GM19467 (cell line): Measurements from ENCODE around the gene MAP2K5.
"Not testable (repeated sequence)": the region's sequence is repeated elsewhere in the genome, so short reads cannot be mapped to it uniquely, and the experiment has no call there.

ENCODE experiments used
- ATAC-seq: cut with Tn5 transposase; IDR thresholded peaks from one replicate; pipeline ENCODE4 v1.9.1; 2021; ENCODE audit warnings: mild to moderate bottlenecking, moderate library complexity; ENCODE audit not compliant: unreplicated experiment

Gene MAP2K5

DNA sequence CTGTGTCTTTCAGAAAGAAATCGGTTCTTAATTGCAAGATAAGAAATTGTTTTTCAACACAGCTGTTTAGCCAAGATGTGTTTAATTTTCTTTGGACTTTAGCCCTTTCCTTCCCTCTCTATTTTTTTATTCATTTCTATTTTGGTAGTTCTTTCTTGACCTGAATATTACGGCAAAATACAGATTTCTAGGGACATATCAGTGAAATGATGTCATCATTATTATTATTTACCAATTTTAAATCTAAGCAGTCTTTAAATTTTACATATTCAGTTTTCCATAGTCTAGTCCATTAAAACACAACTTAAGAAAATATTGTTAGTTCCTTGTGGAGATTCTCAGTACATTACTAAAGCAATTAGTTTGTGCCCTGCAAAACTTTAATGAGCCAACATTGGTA is 104.3 kb downstream of the MAP2K5 start:
- no peak for ATAC-seq

GRCh38 chr15:67652586-67652985 is 110.1 kb downstream of the MAP2K5 start:
- no peak for ATAC-seq

GRCh38 chr15:67660446-67660845 is 117.9 kb downstream of the MAP2K5 start:
- ATAC-seq, result no peak

DNA sequence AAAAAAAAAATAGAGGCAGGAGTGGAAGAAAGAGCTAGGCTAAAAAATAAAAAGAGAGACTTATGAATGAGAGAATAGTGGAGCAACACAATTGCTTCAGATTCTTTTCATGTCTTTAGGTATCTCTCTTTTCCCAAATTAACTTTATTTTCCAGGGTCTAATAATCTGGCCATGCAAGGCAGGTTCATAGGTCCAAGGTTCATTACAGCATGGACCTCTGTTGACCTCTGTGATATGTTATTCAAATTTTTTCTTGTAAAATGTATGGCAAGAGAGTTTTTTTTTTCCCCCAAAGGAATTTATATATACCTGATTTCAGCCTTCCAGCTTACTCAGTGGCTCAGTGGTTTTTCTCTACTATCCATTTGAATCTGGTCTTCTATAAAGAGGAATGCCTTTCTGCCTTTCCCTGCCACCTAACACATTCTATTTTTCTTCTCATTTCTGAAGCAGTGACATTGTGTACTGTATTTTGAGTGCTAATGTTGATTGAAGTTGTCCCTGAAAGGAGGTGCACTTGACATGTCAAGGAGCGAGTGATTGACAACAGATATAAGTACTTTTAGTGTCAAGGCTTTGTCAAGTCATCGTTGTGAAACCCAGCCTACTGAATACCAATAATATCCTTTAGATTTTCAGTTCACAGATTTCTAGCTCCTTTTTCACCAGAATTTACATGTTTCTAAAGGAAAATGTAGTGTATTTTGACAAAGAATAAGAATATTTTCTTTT is 118.5 kb downstream of the MAP2K5 start:
- no peak for ATAC-seq

DNA sequence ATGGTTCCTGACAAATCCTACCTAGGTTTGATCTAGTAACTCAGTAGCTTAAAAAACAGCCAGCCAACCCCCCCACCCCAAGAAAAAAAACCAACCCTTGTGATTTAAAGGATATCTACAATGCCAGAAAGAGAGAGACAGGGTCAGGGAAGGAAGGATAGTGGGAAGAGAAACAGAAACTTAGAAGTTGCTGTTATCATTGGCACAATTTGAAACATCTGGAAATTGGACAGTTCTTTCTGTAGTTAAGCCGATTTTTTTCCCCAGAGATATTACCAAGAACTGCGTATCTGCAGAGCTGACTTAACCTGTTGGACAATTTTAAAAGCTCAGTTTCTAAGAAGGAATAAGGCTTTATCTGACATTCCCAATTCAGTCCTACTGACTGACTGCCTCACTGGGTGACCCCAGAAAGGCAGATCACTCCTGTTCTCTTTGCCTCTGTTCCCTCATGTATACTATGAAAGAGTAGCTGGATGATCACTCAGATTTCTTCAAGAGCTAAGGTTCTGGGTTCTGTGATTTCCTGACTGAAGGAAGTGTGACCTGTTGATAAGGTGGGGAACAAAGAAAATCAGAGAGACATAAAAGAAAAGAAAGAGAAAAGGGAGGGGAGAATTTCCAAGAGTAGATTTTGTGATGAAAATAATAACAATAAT is 128.3 kb downstream of the MAP2K5 start:
- ATAC-seq, result no peak

- not testable (repeated sequence) for ATAC-seq
Measured at GRCh38 chr15:67672834-67673233, 130.3 kb downstream of the MAP2K5 start.

GRCh38 chr15:67674983-67675382 is 132.5 kb downstream of the MAP2K5 start:
- ATAC-seq, result no peak

DNA sequence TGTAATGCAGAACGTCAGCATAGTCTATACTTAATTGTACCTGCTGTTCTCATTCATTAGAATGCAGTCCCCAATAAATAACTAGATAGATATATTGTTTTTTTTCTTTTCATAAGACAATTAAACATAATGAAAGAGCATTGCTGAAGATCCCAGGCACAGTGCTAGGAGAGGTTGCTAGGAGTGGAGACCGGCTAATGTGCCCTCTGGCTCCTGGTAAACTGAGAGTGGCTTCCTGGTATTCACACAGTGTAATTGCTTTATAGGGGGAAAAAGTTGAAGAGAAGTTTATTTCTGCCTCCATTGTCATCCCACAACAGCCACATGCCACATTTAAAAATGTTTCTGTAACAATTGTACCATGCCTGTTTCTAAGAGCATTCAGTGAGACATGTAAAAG is 135.6 kb downstream of the MAP2K5 start:
- no peak for ATAC-seq

DNA sequence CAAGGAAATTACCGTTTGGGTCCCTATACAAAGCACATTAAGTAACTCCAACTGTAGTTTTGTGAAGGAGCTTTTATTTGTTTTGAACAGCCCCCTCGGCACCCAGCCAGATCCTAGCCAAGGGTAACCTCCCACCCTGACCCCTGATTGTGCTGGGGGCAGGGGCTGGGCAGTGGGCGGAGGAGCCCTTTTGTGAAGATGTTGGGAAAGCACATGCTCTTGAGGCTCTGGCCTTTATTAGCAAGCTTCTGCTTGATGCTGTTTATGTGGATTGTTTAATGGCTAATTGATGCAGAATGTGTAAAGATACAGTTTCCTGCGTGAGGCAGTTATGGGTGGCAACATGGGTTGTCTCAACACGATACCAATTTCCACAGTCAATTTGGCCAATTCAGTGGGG is 136.5 kb downstream of the MAP2K5 start:
- ATAC-seq, result no peak

DNA sequence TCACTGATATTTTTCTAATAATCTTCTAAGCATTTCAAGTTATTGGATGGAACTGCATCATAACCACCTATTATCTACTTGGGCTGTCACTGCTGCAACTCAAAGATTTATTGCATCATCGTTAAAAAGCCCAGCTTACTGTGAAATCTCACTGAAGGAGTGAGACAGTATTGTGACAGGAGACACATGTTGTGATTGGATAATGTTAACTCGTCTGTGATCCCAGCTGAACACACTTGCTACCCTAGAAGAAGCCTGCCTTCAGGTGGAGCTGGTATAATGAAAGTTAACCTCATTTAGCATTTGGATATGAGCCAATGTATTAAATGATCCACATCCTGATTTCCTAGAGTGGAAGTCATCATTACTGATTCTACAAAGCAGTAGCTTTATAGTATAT is 138.1 kb downstream of the MAP2K5 start:
- ATAC-seq, result no peak

DNA sequence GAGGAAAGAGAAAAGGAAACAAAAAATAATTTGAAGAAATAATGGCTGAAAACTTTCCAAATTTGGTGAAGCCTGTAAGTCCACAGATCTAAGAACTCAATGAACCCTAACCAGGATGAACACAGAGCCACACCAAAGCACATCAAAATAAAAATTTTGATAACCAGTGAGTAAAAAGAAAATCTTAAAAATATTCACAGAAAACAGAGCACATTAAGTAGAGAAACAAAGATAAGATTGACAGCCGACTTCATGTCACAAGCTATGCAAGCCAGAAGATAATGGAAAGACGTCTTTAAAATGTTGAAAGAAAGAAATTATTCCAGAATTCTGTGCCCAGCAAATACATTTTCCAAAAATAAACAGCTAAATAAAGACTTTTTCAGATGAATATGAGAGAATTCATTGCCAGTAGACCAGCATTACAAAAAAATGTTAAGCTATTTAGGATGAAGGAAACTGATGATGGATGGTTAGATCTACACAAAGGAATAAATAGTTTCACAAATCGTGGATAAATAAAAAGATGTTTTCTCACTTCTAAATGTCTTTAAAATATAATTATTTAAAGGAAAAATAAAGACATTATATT is 142.6 kb downstream of the MAP2K5 start:
- ATAC-seq, result no peak

DNA sequence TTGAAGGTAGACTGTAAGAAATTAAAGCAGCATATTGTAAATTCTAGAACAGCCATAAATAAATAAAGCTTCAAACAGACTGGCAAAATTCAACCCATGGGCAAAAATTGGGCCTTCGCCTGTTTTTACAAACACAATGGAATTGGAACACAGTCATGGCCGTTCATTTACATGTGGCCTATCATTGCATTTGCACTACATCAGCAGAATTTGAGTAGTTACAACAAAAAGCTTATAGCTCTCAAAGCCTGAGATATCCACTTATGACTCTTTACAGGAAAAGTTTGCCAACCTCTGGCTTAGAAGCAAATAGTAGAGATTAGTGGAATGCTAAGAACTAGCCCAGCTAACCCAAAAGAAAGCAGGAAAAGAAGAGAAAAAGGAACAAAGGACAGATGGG is 143.2 kb downstream of the MAP2K5 start:
- ATAC-seq, result no peak

DNA sequence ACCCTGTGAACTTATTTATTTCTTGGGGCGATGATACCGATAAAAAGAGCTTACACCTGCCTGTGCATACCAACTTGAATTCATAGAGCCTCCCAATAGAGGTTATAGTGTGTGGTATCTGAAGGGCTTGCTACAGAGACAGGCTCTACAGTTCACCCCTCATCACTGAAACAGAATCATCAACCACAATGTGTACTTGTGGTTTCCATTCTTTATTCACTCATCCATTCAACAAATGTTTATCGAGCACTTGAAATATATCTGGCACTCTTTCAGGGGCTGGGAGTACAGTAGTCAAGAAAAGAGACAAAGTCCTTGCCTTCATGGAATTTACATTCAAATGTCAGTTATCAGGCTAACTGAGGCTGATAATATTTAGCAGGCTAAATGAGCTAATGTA is 148.4 kb downstream of the MAP2K5 start:
- no peak for ATAC-seq

GRCh38 chr15:67691450-67691849 is 148.9 kb downstream of the MAP2K5 start:
- no peak for ATAC-seq

GRCh38 chr15:67692573-67692972 is 150.1 kb downstream of the MAP2K5 start:
- no peak for ATAC-seq

DNA sequence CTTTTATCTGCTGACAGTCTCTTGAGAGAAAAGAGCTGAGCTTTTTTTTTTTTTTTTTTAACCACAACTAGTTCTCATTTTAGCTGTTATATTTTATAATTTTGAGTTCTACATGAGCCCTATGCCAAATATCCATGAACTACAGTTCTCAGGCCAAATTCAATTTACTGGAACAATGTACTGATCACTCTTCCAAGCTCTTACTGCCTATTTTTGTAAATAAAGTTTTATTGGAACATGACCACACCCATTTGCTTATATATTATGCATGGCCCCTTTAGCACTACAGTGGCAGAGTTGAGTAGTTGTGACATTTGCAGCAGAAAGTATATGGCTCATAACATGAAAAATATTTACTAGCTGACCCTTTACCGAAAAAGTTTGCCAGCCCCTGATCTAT is 153.6 kb downstream of the MAP2K5 start:
- no peak for ATAC-seq

DNA sequence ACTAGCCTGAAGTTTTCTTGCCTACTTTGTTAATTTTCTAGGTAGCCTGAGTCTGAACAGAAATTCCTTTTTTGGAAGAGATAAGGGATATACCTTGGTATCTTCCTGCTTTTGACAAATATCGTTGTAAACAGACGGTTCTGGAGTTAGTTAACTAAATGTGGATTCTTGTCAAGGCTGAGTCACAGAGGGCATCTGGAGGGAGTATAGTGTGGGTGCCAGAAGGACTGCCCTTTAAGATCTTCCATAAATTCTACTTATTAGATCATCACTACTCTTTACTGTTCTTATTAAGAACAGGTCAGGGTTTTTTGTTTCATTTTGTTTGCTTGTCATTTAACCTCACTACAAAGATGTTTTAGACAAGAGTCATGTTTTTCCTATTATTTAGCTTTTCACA is 157.5 kb downstream of the MAP2K5 start:
- ATAC-seq, result no peak

DNA sequence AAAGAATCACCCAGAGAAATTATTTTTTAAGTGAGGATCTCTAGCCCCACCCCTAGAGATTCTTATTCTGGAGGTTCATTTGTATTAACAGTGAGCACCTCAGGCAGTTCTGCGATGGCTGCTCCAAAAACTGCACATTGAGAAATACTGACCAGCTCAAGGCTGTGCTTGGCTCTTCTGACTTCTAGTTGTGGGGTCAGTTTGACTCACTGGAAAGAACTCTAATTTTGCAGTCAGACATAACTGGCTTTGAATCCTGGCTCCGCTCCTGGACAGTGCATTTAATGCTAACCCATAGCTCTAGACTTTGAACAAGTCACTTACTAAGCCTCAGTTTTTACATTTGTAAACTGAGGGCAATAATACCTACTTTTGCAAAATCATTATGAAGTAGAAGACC is 159.2 kb downstream of the MAP2K5 start:
- no peak for ATAC-seq

DNA sequence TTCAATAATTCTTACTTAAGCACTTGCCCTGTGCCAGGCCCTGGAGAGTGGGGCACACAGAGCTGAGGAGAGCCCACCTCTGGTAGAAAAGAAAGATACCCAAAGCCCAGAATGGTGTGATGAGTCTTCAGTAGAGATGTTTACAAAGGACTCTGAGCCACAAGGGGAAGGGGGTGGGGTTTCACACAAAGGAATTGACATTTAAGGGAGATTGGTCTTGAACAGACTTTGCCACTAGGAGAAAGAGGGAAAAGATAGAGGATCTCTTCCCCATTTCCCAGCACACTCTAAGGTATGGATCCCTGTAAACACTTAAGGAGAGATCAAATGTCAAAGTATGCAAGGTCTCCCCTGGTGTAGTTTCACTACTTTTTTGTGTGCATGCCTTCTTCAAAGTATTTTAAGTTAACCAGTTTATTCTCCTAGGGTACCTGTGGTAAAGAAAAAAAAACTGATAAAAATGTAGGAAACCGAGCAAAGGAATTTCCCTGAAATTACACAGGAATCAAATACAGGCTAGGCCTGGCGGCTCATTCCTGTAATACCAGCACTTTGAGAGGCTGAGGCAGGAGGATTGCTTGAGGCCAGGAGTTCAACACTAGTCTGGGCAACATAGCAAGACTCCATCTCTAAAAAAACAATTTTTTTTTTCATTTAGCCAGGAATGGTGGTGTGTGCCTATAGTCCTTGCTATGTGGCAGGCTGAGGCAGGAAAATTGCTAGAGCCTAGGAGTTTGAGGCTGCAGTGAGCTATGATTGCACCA is 165.2 kb downstream of the MAP2K5 start:
- no peak for ATAC-seq

- no peak for ATAC-seq
Measured at GRCh38 chr15:67708500-67708899, 166.0 kb downstream of the MAP2K5 start.

DNA sequence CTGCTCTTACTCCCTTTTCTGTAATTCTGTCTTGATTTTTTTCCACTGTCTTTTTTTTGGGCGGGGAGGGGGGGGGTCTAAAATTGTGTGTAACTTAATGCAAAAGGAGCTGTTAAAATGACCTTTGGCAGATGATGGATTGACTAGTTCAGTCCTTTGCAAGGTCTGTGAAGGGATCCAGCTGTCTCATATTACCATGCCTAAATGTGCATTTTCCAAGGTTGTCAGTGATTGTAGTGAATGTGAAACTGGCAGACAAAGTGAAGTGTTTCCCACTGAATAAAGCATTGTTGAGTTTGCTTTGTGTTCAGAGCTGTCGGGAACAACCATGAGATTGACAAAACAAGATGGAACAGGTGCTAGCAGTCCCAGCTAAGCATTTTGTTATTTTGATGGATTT is 172.7 kb downstream of the MAP2K5 start:
- ATAC-seq, result no peak

DNA sequence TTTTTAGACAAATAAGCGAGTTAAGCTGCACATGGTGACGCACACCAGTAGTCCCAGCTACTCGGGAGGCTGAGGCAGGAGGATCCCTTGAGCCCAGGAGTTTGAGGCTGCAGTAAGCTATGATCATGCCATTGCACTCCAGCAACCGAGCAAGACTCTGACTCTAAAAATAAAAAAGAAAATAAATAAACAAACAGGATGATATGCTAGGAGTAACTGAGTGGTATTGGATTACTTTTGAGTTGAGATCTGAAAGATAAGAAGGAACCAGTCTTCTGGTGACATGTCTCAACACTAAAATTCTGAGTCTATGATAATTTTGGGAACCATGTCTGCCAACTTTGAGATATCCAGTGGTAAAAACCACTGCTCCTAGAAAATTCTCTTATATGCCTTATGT is 173.7 kb downstream of the MAP2K5 start:
- no peak for ATAC-seq
